HCT116 (cell line): ENCODE measurements around the gene UPP1.

Source experiments
- CEBPB ChIP-seq: IDR thresholded peaks from 2 replicates; pipeline ENCODE4 v1.6.1; 2012; ENCODE audit warnings: low read depth
- EZH2 ChIP-seq: fragments of 200-600 bp; sonication (generic); IDR thresholded peaks from 2 replicates; pipeline ENCODE4 v1.6.1; 2017; ENCODE audit warnings: antibody characterized with exemption, mixed run types
- EZH2phosphoT487 ChIP-seq: fragments of 200-600 bp; IDR thresholded peaks from 2 replicates; pipeline ENCODE4 v1.6.1; 2018; ENCODE audit warnings: antibody characterized with exemption, borderline replicate concordance
- POLR2A ChIP-seq: IDR thresholded peaks from 2 replicates; pipeline ENCODE4 v1.7.0; 2011; ENCODE audit warnings: borderline replicate concordance; ENCODE audit not compliant: insufficient read depth, insufficient read length; ENCODE audit errors: extremely low read depth
- POLR2AphosphoS5 ChIP-seq: IDR thresholded peaks from 2 replicates; pipeline ENCODE4 v1.6.1; 2011; ENCODE audit warnings: mild to moderate bottlenecking, low read depth, low read length, moderate library complexity
- SIN3A ChIP-seq: IDR thresholded peaks from 2 replicates; pipeline ENCODE4 v1.6.1; 2012; ENCODE audit warnings: low read depth
- SRF ChIP-seq: IDR thresholded peaks from 2 replicates; pipeline ENCODE4 v1.6.1; 2012; ENCODE audit warnings: low read depth
- YY1 ChIP-seq: IDR thresholded peaks from 2 replicates; pipeline ENCODE4 v1.6.1; 2011; ENCODE audit warnings: low read length, low read depth, moderate library complexity, mild to moderate bottlenecking; ENCODE audit not compliant: insufficient replicate concordance; ENCODE audit errors: extremely low read depth
- ZNF274 ChIP-seq: fragments of 200-500 bp; sonication (Bioruptor generic); IDR thresholded peaks from 2 replicates; pipeline ENCODE4 v1.6.1; 2014; ENCODE audit warnings: mild to moderate bottlenecking, low read depth, low read length, inconsistent platforms
- TF ChIP-seq, protein P1 (sequence below), 3 experiments: fragments of 200-600 bp in 1 of 3; sonication (generic) in 1 of 3; IDR thresholded peaks in 2 of 3; conservative IDR thresholded peaks in 1 of 3; 2 replicates each; pipeline ENCODE4 v1.5.1; 2012 to 2017; ENCODE audit warnings: low read depth in 2 of 3, low read length in 2 of 3, antibody characterized with exemption in 1 of 3, borderline replicate concordance in 1 of 3, control low read depth in 1 of 3, mild to moderate bottlenecking in 1 of 3, mixed read lengths in 1 of 3, mixed run types in 1 of 3, moderate library complexity in 1 of 3; ENCODE audit not compliant: insufficient read depth in 1 of 3
- TF ChIP-seq, protein P2 (sequence below): IDR thresholded peaks from 2 replicates; pipeline ENCODE4 v1.6.1; 2012
- TF ChIP-seq, protein P3 (sequence below): IDR thresholded peaks from 2 replicates; pipeline ENCODE4 v1.6.1; 2011; ENCODE audit warnings: mild to moderate bottlenecking, low read length, moderate library complexity; ENCODE audit not compliant: insufficient replicate concordance; ENCODE audit errors: extremely low read depth
- TF ChIP-seq, protein P4 (sequence below): IDR thresholded peaks from 2 replicates; pipeline ENCODE4 v1.6.1; 2012

DNA sequence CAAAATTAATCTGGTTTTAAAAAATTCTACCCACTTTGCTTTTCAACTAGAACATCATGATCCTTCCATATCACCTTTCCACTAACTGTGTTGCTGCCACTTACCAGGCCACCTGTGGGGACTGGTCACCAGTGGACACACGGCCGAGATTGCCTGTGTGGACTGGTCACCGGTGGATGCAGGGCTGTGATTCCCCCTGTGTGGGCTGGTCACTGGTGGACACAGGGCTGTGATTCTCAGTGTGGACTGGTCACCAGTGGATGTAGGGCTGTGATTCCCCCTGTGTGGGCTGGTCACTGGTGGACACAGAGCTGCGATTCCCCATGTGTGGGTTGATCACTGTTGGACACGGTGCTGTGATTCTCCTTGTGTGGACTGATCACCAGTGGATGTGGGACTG lies 27.0 kb downstream of the UPP1 start:
- TF ChIP-seq POLR2A = no peak
- no peak for TF ChIP-seq CEBPB
- TF ChIP-seq, protein P1, sequence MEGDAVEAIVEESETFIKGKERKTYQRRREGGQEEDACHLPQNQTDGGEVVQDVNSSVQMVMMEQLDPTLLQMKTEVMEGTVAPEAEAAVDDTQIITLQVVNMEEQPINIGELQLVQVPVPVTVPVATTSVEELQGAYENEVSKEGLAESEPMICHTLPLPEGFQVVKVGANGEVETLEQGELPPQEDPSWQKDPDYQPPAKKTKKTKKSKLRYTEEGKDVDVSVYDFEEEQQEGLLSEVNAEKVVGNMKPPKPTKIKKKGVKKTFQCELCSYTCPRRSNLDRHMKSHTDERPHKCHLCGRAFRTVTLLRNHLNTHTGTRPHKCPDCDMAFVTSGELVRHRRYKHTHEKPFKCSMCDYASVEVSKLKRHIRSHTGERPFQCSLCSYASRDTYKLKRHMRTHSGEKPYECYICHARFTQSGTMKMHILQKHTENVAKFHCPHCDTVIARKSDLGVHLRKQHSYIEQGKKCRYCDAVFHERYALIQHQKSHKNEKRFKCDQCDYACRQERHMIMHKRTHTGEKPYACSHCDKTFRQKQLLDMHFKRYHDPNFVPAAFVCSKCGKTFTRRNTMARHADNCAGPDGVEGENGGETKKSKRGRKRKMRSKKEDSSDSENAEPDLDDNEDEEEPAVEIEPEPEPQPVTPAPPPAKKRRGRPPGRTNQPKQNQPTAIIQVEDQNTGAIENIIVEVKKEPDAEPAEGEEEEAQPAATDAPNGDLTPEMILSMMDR (IDR thresholded peaks at IDR 0.05 in 2 of 3, conservative IDR thresholded peaks at IDR 0.05 in 1 of 3; ENCODE audit: borderline replicate concordance in 1 of 3, insufficient read depth in 1 of 3, low read depth in 2 of 3, low read length in 2 of 3) = no peak
- no peak for TF ChIP-seq SIN3A
- no peak for TF ChIP-seq ZNF274
- no peak for TF ChIP-seq EZH2
- TF ChIP-seq, protein P2, sequence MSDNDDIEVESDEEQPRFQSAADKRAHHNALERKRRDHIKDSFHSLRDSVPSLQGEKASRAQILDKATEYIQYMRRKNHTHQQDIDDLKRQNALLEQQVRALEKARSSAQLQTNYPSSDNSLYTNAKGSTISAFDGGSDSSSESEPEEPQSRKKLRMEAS = no peak
- no peak for TF ChIP-seq EZH2phosphoT487
- TF ChIP-seq, protein P3, sequence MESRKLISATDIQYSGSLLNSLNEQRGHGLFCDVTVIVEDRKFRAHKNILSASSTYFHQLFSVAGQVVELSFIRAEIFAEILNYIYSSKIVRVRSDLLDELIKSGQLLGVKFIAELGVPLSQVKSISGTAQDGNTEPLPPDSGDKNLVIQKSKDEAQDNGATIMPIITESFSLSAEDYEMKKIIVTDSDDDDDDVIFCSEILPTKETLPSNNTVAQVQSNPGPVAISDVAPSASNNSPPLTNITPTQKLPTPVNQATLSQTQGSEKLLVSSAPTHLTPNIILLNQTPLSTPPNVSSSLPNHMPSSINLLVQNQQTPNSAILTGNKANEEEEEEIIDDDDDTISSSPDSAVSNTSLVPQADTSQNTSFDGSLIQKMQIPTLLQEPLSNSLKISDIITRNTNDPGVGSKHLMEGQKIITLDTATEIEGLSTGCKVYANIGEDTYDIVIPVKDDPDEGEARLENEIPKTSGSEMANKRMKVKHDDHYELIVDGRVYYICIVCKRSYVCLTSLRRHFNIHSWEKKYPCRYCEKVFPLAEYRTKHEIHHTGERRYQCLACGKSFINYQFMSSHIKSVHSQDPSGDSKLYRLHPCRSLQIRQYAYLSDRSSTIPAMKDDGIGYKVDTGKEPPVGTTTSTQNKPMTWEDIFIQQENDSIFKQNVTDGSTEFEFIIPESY = no peak
- TF ChIP-seq, protein P4, sequence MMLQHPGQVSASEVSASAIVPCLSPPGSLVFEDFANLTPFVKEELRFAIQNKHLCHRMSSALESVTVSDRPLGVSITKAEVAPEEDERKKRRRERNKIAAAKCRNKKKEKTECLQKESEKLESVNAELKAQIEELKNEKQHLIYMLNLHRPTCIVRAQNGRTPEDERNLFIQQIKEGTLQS = no peak
- no peak for TF ChIP-seq SRF
- TF ChIP-seq POLR2AphosphoS5 = no peak
- no peak for TF ChIP-seq YY1
